Fibroblast of lung (primary cell): ENCODE data around the gene MSLN. TPM values are rescaled to one million over a fixed set of nuclear protein-coding genes. Genes with fewer than 3 reads are reported as not detected.
A peak's percentile ranks its signal among the peaks of the same experiment; 100 is the strongest.

Source experiments
- DNase-seq, 2 donors: peaks; one replicate each; pipeline versions ENCODE4 v3.0.0 to v3.0.0-alpha.2; 2010; ENCODE audit warnings: low read depth in 2 of 2
- H2AFZ ChIP-seq: 2 replicates; pipeline ENCODE4 v1.5.1; 2012; ENCODE audit warnings: low read length, control low read depth, inconsistent platforms
- H3K27ac ChIP-seq: 2 replicates; pipeline ENCODE4 v1.5.1; 2011; ENCODE audit warnings: low read length, control low read depth; ENCODE audit not compliant: insufficient read depth
- H3K27me3 ChIP-seq: 2 replicates; pipeline ENCODE4 v1.5.1; 2011; ENCODE audit warnings: mild to moderate bottlenecking, low read length; ENCODE audit not compliant: control insufficient read depth, insufficient read depth
- H3K36me3 ChIP-seq: 2 replicates; pipeline ENCODE4 v1.5.1; 2011; ENCODE audit warnings: low read length; ENCODE audit not compliant: control insufficient read depth, insufficient read depth
- H3K4me1 ChIP-seq: 2 replicates; pipeline ENCODE4 v1.5.1; 2011; ENCODE audit warnings: low read length; ENCODE audit not compliant: control insufficient read depth, insufficient read depth; ENCODE audit errors: extremely low read depth
- H3K4me2 ChIP-seq: 2 replicates; pipeline ENCODE4 v1.5.1; 2011; ENCODE audit warnings: low read length, control low read depth; ENCODE audit not compliant: insufficient read depth; ENCODE audit errors: extremely low read depth
- H3K4me3 ChIP-seq, 4 experiments: fragments of 200-600 bp in 1 of 4; sonication (generic) in 1 of 4; replicated peaks in 1 of 4; 2 replicates each; pipeline ENCODE4 v1.5.1; 2011 to 2016; ENCODE audit warnings: low read length in 4 of 4, low read depth in 3 of 4, mild to moderate bottlenecking in 3 of 4, control low read depth in 2 of 4, inconsistent platforms in 1 of 4, mixed read lengths in 1 of 4; ENCODE audit not compliant: insufficient read depth in 1 of 4; ENCODE audit errors: control extremely low read depth in 1 of 4
- H3K79me2 ChIP-seq: 2 replicates; pipeline ENCODE4 v1.5.1; 2012; ENCODE audit warnings: mild to moderate bottlenecking, low read length, inconsistent platforms; ENCODE audit not compliant: control insufficient read depth, insufficient read depth
- H3K9ac ChIP-seq: 2 replicates; pipeline ENCODE4 v1.5.1; 2011; ENCODE audit warnings: mild to moderate bottlenecking, low read length, control low read depth; ENCODE audit not compliant: insufficient read depth
- H3K9me3 ChIP-seq: 2 replicates; pipeline ENCODE4 v1.5.1; 2012; ENCODE audit warnings: low read depth, low read length; ENCODE audit not compliant: control insufficient read depth, insufficient read depth
- H4K20me1 ChIP-seq: 2 replicates; pipeline ENCODE4 v1.5.1; 2011; ENCODE audit warnings: low read length; ENCODE audit not compliant: control insufficient read depth, insufficient read depth; ENCODE audit errors: extremely low read depth
- EZH2 ChIP-seq: IDR thresholded peaks from 2 replicates; pipeline ENCODE4 v1.5.1; 2012; ENCODE audit warnings: low read length, control low read depth, mild to moderate bottlenecking; ENCODE audit errors: missing control alignments
- polyA plus RNA-seq, 2 donors: library from polyadenylated mRNA; depleted of rRNA in 1 of 2; stranded (reverse) in 1 of 2; unstranded in 1 of 2; fragments of >200 nt; gene quantifications; 2 replicates each; pipeline ENCODE4 v1.2.1, GENCODE V29; 2011 to 2012; ENCODE audit warnings: missing spikeins in 1 of 2
- total RNA-seq: library from RNA; depleted of rRNA; stranded (reverse); fragments of >200 nt; gene quantifications from 2 replicates; pipeline ENCODE4 v1.2.1, GENCODE V29; 2014
- TF ChIP-seq, protein P1 (sequence below), 2 donors: IDR thresholded peaks in 1 of 2; conservative IDR thresholded peaks in 1 of 2; 1 replicate in 1 of 2; 2 replicates in 1 of 2; pipeline ENCODE4 v1.5.1; 2011 to 2012; ENCODE audit warnings: low read length in 2 of 2, control low read depth in 1 of 2, inconsistent platforms in 1 of 2, low read depth in 1 of 2, mild to moderate bottlenecking in 1 of 2

Gene MSLN
- total and polyA plus RNA-seq, 2 donors (not counting 1 experiment from before 2014, with no cell fraction given), result not detected

DNA sequence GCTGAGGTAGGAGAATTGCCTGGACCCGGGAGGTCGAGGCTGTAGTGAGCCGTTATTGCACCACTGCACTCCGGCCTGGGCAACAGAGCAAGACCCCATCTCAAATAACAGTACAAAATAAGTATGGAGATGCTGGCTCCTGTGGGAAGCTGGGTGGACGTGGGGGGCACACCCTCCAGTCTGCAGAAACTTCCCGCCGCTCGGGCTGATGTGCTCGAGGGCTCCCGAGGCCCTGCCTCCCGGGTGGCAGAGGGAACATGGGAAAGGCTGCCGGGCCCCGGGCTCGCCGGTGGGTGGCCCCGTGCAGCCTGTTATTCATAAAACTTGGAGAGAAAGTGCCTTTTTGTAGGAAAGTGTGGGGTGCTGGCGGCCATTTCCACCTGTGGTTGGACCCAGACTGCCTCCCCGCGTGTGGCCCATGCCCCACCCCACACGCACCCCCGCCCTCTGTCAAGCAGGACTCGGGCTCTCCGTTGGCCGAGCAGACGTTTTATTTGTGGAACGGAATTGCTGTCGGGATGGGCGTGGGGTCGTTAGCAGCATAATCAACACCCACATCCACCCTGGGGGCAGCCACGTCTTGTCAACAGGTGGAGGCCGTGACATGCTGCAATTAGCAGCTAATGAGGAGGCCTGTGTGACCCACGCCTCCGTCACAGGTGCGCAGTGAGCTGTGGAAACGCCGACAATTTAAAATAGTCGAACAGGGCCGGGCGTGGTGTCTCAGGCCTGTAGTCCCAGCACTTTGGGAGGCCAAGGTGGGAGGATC lies 12.4 kb upstream of the MSLN start:
- H3K4me3 ChIP-seq, result no peak overlapping the region
- TF ChIP-seq, protein P1, sequence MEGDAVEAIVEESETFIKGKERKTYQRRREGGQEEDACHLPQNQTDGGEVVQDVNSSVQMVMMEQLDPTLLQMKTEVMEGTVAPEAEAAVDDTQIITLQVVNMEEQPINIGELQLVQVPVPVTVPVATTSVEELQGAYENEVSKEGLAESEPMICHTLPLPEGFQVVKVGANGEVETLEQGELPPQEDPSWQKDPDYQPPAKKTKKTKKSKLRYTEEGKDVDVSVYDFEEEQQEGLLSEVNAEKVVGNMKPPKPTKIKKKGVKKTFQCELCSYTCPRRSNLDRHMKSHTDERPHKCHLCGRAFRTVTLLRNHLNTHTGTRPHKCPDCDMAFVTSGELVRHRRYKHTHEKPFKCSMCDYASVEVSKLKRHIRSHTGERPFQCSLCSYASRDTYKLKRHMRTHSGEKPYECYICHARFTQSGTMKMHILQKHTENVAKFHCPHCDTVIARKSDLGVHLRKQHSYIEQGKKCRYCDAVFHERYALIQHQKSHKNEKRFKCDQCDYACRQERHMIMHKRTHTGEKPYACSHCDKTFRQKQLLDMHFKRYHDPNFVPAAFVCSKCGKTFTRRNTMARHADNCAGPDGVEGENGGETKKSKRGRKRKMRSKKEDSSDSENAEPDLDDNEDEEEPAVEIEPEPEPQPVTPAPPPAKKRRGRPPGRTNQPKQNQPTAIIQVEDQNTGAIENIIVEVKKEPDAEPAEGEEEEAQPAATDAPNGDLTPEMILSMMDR (conservative IDR thresholded peaks at IDR 0.05 in 1 of 2, IDR thresholded peaks at IDR 0.05 in 1 of 2; ENCODE audit: low read depth in 1 of 2, low read length in 2 of 2), result no peak
- no peak for TF ChIP-seq EZH2
- no peaks in the 10 kb centered on the region for H3K36me3 ChIP-seq
- no peak overlapping the region for H3K27ac ChIP-seq
- no peaks in the 10 kb centered on the region for H3K4me1 ChIP-seq
- H3K9me3 ChIP-seq, result no peaks in the 10 kb centered on the region
- no peaks in the 10 kb centered on the region for H3K79me2 ChIP-seq
- no peaks in the 10 kb centered on the region for H4K20me1 ChIP-seq
- peaks cover 9% of the 10 kb centered on the region for H3K27me3 ChIP-seq
- H3K9ac ChIP-seq, result no peak overlapping the region
- no peak overlapping the region for H2AFZ ChIP-seq
- DNase-seq, result no peak
- H3K4me2 ChIP-seq, result no peak overlapping the region

- peaks cover 9% of the 10 kb centered on the region for H3K27me3 ChIP-seq
- no peaks in the 10 kb centered on the region for H3K4me1 ChIP-seq
- no peaks in the 10 kb centered on the region for H3K9me3 ChIP-seq
- H2AFZ ChIP-seq, result no peak overlapping the region
- no peaks in the 10 kb centered on the region for H4K20me1 ChIP-seq
- H3K4me2 ChIP-seq, result no peak overlapping the region
- TF ChIP-seq, protein P1 (conservative IDR thresholded peaks at IDR 0.05 in 1 of 2, IDR thresholded peaks at IDR 0.05 in 1 of 2; ENCODE audit: low read depth in 1 of 2, low read length in 2 of 2), result no peak
- no peak for TF ChIP-seq EZH2
- no peak overlapping the region for H3K4me3 ChIP-seq
- H3K36me3 ChIP-seq, result no peaks in the 10 kb centered on the region
- H3K9ac ChIP-seq, result no peak overlapping the region
- H3K79me2 ChIP-seq, result no peaks in the 10 kb centered on the region
- peak; percentile 55 to 80 for DNase-seq
- H3K27ac ChIP-seq, result no peak overlapping the region
These were observed 11.5 kb upstream of the MSLN start for GRCh38 chr16:749010-749409.

DNA sequence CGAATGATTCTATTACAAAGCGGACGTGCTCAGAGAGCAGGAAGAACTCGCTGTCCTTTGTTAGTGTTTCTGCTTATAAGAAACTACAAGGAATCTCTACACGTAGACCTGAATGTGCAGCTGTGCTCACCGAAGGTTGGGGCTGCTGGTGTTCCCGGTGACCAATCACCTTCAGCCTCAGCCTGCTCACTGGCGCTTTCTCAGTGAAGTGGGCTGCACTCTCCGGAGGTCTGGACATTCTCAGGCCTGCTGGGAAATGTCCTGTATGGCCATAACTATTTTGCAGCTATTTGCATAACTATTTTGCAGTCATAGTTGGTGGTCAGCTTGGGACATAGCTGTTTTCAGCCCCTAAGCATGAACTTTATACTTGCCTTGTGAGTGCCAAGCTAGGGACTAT lies 10.0 kb upstream of the MSLN start:
- Histone ChIP-seq H3K27me3 (peaks cover 9% of the 10 kb centered on the region), H3K36me3 (no peaks in the 10 kb centered on the region), H3K9me3 (no peaks in the 10 kb centered on the region), H2AFZ (no peak overlapping the region), H3K9ac (no peak overlapping the region), H3K4me3 (no peak overlapping the region), H3K4me1 (no peaks in the 10 kb centered on the region), H3K27ac (no peak overlapping the region), H4K20me1 (no peaks in the 10 kb centered on the region), H3K4me2 (no peak overlapping the region), H3K79me2 (no peaks in the 10 kb centered on the region)
- no peak for DNase-seq
- TF ChIP-seq, protein P1 (conservative IDR thresholded peaks at IDR 0.05 in 1 of 2, IDR thresholded peaks at IDR 0.05 in 1 of 2; ENCODE audit: low read depth in 1 of 2, low read length in 2 of 2), result no peak
- no peak for TF ChIP-seq EZH2
